Measurements from ENCODE around the gene SUB1.
"Not testable (repeated sequence)": the region's sequence is repeated elsewhere in the genome, so short reads cannot be mapped to it uniquely, and the experiment has no call there.

SUB1 gene

GRCh38 chr5:32600054-32600622, 14.8 kb downstream of the SUB1 start:
- no peak for DNase-seq (ENCODE audit: low spot score)

DNA sequence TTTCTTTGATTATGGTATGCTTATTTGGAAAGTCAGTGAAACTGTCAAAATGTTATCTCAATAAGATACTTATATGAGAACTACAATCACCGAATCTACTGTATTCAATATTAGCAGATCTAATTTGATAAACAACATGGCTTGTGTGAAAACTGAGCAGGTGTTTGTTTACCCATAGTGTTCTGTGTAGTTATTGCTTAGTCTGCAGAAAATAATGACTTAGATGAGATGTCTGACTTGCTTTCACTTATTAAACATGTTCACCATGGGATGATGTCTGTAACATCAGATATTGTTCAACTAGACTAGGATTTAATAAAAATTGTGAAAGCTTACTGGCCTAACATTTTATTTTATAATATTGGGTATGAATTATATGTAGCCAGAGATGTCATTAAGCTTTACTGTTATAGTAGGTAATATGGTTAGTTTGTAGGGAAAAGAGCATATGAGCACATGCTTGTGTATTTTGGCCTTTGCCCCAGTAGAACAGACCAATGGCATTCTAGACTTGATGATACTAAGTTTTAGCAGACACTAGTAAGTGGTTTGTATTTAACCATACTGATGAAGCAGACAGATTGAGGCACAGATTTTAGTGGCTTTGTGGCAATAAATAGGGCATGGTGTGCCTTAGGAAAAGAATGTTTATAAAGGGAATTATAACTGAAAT, 16.4 kb downstream of the SUB1 start:
- no peak for DNase-seq (ENCODE audit: low spot score)

GRCh38 chr5:32602906-32603305, 17.5 kb downstream of the SUB1 start:
- no peak for DNase-seq (ENCODE audit: low spot score)

DNA sequence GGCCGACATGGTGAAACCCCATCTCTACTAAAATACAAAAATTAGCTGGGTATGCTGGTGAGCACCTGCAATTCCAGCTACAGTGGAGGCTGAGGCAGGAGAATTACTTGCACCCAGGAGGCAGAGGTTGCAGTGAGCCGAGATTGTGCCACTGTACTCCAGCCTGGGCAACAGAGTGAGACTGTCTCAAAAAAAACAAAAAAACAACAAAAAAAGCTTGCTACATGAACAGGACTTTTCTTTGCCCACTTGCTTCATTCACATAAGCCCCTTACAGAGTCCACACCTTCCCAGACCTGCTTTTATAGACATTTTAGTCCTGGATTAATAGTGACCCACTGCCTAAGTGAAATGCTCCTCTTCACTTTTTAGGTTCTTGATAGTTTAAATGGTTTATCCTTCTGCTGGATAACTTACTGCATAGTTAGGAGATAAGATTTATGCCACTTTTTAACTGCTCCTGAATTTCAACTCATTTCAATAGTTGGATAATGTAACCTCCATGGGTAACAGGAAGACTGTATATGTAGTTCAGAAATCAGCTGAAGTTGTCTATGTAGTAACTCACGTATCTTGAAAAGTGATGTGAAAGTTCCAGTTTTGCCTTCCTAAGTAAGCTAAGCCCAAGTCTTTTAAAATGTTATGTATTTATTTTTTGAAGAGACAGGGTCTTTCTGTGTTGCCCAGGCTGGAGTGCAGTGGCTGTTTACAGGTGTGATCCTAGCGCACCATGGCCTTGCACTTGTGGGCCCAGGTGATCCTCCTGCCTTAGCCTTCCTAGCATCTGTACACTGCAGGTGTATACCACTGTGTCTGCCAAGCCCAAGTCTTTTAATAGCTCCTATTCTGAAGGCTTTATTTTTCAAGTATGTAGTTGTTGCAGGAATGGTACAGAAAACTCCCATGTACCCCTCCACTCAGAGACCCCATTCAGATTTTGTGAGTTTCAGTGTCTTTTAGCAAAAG, 19.7 kb downstream of the SUB1 start:
- DNase-seq (ENCODE audit: low spot score) = no peak

GRCh38 chr5:32605766-32606152, 20.4 kb downstream of the SUB1 start:
- DNase-seq (ENCODE audit: low spot score) = no peak

GRCh38 chr5:32612134-32612888, 27.0 kb downstream of the SUB1 start:
- no peak for DNase-seq (ENCODE audit: low spot score)

DNA sequence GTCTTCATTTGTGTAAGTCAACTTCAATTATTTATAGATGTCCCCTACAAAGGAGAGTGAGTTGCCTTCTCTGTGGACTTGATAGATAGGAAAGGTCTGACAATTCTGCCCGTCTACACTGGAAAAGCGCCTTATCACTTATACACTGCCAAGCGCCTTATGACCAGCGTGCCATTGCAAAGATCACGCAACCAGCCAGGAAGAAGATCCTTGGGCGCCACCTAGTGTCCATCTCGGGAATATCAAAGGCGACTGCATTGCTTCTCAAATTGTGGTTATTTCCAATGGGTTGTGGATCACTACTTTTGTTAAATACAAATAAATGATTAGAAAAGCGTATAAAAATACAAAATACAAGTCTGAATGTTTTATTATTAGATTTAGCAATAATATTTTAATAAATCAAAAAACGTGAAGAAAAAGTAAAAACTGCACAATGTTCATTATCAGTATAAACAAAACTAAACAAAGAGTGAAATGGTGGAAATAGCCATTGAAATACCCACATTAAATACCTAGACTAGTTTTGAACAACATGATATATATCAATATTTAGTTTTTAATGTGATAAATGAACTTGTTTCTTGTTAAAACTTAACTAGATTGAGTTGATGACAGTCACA, 27.8 kb downstream of the SUB1 start:
- DNase-seq (ENCODE audit: low spot score) = peak; percentile 85

DNA sequence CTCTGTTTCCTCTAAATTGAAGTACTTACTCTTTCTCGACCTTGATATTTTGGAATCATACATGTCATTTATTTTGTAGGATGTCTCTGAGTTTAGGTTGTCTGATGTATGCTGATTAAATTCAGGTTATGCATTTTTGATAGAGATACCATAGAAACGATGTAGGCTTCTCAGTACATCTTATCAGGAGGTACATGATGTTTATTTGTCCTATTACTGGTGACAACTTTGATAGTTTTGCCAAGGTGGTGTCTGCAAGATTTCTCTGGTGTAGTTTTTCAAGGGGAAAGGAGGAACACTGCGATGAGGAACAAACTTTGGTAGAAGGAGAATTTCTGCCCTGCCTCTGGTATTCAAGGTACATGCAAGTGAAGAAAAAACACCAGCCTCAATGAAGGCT, 29.9 kb downstream of the SUB1 start:
- DNase-seq (ENCODE audit: low spot score) = no peak

- no peak for DNase-seq (ENCODE audit: low spot score)
Measured at GRCh38 chr5:32618962-32619361, 33.6 kb downstream of the SUB1 start.

DNA sequence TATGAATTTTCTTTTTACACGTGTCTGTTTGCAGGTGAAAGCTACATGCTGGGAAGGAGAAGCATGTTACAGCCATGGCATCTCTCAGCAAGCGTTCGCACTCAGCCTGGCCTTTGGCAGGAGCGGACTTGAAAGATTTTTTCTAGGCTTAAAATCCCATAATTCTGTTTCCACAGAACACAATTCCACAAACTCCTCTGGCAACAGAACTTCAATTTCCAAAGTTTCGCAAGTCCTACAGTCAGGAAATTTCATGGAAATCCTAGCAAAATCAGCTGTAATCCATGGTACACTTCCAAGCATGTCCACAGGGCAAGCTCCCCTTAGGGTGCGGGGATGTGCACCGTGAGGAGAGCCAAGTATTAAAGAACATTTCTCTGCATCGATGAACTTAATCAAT, 35.9 kb downstream of the SUB1 start:
- no peak for DNase-seq (ENCODE audit: low spot score)

GRCh38 chr5:32625106-32625505, 39.7 kb downstream of the SUB1 start:
- no peak for DNase-seq (ENCODE audit: low spot score)

GRCh38 chr5:32625547-32625946, 40.2 kb downstream of the SUB1 start:
- DNase-seq (ENCODE audit: low spot score) = no peak

DNA sequence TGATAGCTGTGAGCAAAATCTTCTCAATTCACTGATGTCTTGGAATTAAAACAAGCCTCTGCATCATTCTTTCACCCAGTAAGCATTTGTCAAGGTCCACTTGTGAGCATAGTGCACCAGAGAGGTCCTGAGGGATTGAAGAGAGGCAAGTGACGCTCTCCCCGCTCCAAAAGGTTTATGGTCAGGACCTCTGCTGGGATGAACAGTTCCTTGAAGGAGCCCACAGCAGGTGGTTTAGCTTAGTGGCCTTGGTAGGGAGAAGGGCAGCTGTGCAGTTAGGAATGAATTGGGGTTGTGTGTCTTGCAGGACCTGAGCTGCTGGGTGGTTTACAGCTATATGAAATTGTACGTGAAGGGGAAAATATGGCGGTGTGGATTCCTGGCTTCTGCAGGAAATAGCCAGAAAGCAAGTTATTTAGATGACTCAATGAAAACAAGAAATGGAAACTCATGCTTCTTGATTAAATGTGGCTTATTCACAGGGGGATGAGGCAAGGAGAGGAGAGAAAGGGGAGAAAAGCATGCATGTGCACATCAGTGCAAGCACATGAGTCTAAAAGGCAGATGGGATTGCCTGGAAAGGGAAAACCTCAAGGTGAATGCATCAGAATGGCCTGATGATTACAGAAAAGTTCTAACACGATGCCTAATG, 42.0 kb downstream of the SUB1 start:
- no peak for DNase-seq (ENCODE audit: low spot score)

DNA sequence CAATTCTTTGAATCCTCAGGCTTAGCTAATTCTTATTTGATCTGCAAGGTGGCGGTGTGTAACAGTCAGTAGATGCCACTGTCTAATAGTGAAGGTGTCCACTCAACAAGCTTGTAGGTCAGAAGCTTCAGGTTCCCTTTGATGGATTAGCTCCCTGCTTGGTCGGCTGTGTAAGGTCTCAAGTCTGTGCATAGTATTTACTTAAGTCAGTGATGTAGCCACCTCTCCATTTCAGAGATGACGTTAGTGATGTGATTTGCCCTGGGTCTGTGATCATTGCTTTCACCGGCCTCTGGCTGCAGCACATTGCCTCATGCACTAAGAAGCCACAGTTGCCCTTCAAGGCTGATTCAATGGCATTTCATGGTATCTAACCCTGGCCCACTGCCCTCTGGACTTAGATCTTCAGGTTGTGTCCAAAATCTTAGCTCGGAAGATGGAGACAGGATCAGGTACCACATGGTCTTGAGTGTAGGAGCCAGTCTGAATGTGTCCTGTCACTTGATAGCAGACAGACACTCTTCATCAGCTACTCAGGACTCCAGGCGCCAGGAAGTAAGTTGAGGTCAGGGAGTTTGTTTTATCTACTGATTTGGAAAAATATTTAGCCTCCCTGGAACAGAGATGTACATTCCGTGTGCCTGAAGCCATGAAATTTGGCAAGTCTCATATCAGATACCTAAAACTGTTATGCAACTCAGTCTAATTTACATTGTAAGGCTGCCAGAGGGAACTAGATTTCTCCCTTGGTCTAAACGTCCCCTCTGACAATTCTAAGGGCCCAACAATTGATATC, 42.9 kb downstream of the SUB1 start:
- no peak for DNase-seq (ENCODE audit: low spot score)

DNA sequence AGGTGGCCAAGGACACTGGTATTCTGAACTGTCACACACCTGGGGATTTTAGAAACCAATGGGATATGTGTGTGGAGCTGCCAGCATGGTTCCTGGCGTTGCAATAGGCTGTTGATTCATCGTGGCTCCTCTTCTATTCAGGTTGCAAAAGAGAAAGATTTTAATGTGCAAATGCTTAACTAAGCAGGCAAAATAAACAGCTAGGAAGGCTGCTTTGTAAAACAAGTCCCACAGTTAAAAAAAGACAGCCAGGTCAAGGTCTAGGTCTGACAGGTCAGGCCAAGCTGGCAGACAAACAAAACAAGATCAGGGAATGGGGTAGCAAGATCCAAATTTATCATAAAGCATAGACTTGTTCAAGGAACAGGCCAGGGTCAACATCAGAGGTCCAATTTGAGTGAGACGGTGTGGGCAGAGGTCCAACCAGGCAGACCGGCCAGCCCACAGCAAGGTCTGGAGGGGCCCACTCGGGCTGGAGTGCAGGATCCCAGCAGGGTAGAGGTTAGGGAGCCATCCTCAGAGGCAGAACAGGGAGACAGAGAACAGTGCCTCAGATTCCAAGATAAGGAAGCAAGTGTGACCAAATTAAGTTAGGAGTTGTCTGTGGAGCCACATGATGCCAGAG, 45.6 kb downstream of the SUB1 start:
- DNase-seq (ENCODE audit: low spot score) = no peak

DNA sequence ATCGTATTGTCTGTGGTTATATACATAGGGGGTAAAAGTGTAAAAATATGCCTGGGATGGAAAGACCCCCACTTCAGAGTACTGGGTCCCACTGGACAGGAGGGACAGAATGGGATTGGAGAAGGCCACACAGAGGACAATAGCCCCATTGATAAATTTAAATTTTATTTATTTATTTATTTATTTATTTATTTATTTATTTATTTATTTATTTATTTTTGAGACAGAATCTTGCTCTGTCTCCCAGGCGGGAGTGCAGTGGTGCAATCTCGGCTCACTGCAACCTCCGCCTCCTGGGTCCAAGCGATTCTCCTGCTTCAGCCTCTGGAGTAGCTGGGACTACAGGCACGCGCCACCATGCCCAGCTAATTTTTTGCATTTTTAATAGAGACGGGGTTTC, 47.7 kb downstream of the SUB1 start:
- DNase-seq (ENCODE audit: low spot score) = not testable (repeated sequence)

GRCh38 chr5:32638309-32638708, 53.0 kb downstream of the SUB1 start:
- no peak for DNase-seq (ENCODE audit: low spot score)

DNA sequence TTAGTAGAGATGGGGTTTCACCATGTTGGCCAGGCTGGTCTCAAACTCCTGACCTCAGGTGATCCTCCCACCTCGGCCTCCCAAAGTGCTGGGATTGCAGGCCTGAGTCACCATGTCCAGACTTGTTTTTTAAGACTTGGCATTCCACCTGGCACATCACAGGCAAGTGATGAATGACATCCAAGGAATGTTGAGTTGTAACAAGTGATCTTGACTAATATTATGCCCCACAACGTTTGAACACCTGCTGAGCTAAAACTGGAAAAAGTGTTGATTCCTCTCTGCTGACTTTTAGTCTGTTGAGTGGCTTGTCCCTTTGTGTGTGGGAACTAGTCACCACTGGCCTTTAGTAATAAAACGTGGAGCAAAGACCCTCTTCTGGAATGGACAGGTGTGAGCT, 54.6 kb downstream of the SUB1 start:
- peak; percentile 54 for DNase-seq (ENCODE audit: low spot score)

- DNase-seq (ENCODE audit: low spot score) = peak; percentile 48
Measured at GRCh38 chr5:32642276-32643002, 57.1 kb downstream of the SUB1 start.

All from LoVo (cell line).